Measurements from ENCODE around the gene DLG2. TPM values are rescaled to one million over a fixed set of nuclear protein-coding genes. Genes with fewer than 3 reads are reported as not detected.

Gene DLG2
- total RNA-seq, 2 donors from 2014 or later: 3.8 to 16.4 TPM

GRCh38 chr11:84407091-84407490 lies 1220.1 kb downstream of the DLG2 start:
- no peaks in the 10 kb centered on the region for H3K4me1 ChIP-seq (ENCODE audit: control insufficient read depth in 1 of 2, low read depth in 2 of 2)
- no peaks in the 10 kb centered on the region for H3K27me3 ChIP-seq (replicated peaks; ENCODE audit: insufficient read depth)
- no peaks in the 10 kb centered on the region for H3K9me3 ChIP-seq
- no peaks in the 10 kb centered on the region for H3K36me3 ChIP-seq
- no peak overlapping the region for H3K27ac ChIP-seq
- no peak for TF ChIP-seq CTCF (IDR thresholded peaks at IDR 0.05)
- no peak overlapping the region for H3K4me3 ChIP-seq
- DNase-seq (ENCODE audit: low spot score) (no peak), ATAC-seq (ENCODE audit: insufficient number of reproducible peaks, low FRiP score, low read depth) (no peak)

GRCh38 chr11:84398017-84398626 lies 1229.0 kb downstream of the DLG2 start:
- no peak for ATAC-seq (ENCODE audit: insufficient number of reproducible peaks, low FRiP score, low read depth)
- H3K27ac ChIP-seq: no peak overlapping the region

GRCh38 chr11:84396521-84396920 lies 1230.6 kb downstream of the DLG2 start:
- no peaks in the 10 kb centered on the region for H3K4me1 ChIP-seq (ENCODE audit: control insufficient read depth in 1 of 2, low read depth in 2 of 2)
- H3K27me3 ChIP-seq (replicated peaks; ENCODE audit: insufficient read depth): no peaks in the 10 kb centered on the region
- H3K27ac ChIP-seq: no peak overlapping the region
- H3K4me3 ChIP-seq: no peak overlapping the region
- no peak for TF ChIP-seq CTCF (IDR thresholded peaks at IDR 0.05)
- DNase-seq (ENCODE audit: low spot score) (no peak), ATAC-seq (ENCODE audit: insufficient number of reproducible peaks, low FRiP score, low read depth) (no peak)
- no peaks in the 10 kb centered on the region for H3K36me3 ChIP-seq
- no peaks in the 10 kb centered on the region for H3K9me3 ChIP-seq

More at GRCh38 chr11:84398017-84398626, 1229.0 kb downstream of the DLG2 start:
- TF ChIP-seq CTCF (IDR thresholded peaks at IDR 0.05): no peak
- DNase-seq (ENCODE audit: low spot score): no peak
- Histone ChIP-seq H3K9me3 (no peaks in the 10 kb centered on the region), H3K27me3 (replicated peaks; ENCODE audit: insufficient read depth) (no peaks in the 10 kb centered on the region), H3K4me1 (ENCODE audit: control insufficient read depth in 1 of 2, low read depth in 2 of 2) (no peaks in the 10 kb centered on the region), H3K36me3 (no peaks in the 10 kb centered on the region), H3K4me3 (no peak overlapping the region)

- no peaks in the 10 kb centered on the region for H3K4me1 ChIP-seq (ENCODE audit: control insufficient read depth in 1 of 2, low read depth in 2 of 2)
- no peak for TF ChIP-seq CTCF (IDR thresholded peaks at IDR 0.05)
- DNase-seq (ENCODE audit: low spot score) (no peak), ATAC-seq (ENCODE audit: insufficient number of reproducible peaks, low FRiP score, low read depth) (no peak)
- no peak overlapping the region for H3K27ac ChIP-seq
- H3K4me3 ChIP-seq: no peak overlapping the region
- H3K36me3 ChIP-seq: no peaks in the 10 kb centered on the region
- H3K9me3 ChIP-seq: no peaks in the 10 kb centered on the region
- no peaks in the 10 kb centered on the region for H3K27me3 ChIP-seq (replicated peaks; ENCODE audit: insufficient read depth)
These were observed 1236.6 kb downstream of the DLG2 start for GRCh38 chr11:84390441-84391078.

GRCh38 chr11:84389696-84390095 lies 1237.4 kb downstream of the DLG2 start:
- no peak overlapping the region for H3K27ac ChIP-seq
- no peaks in the 10 kb centered on the region for H3K4me1 ChIP-seq (ENCODE audit: control insufficient read depth in 1 of 2, low read depth in 2 of 2)
- no peaks in the 10 kb centered on the region for H3K27me3 ChIP-seq (replicated peaks; ENCODE audit: insufficient read depth)
- no peak for DNase-seq (ENCODE audit: low spot score)
- no peaks in the 10 kb centered on the region for H3K9me3 ChIP-seq
- TF ChIP-seq CTCF (IDR thresholded peaks at IDR 0.05): no peak
- H3K4me3 ChIP-seq: no peak overlapping the region
- no peaks in the 10 kb centered on the region for H3K36me3 ChIP-seq
- no peak for ATAC-seq (ENCODE audit: insufficient number of reproducible peaks, low FRiP score, low read depth)

Measured in thoracic aorta (tissue), 2 donors.